HG03457 (cell line): Measurements from ENCODE around the gene FXYD3.

ENCODE experiments used
- ATAC-seq: cut with Tn5 transposase; IDR thresholded peaks from one replicate; pipeline ENCODE4 v1.9.1; 2021; ENCODE audit warnings: moderate number of reproducible peaks; ENCODE audit not compliant: unreplicated experiment

The FXYD3 gene, protein sequence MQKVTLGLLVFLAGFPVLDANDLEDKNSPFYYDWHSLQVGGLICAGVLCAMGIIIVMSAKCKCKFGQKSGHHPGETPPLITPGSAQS

DNA sequence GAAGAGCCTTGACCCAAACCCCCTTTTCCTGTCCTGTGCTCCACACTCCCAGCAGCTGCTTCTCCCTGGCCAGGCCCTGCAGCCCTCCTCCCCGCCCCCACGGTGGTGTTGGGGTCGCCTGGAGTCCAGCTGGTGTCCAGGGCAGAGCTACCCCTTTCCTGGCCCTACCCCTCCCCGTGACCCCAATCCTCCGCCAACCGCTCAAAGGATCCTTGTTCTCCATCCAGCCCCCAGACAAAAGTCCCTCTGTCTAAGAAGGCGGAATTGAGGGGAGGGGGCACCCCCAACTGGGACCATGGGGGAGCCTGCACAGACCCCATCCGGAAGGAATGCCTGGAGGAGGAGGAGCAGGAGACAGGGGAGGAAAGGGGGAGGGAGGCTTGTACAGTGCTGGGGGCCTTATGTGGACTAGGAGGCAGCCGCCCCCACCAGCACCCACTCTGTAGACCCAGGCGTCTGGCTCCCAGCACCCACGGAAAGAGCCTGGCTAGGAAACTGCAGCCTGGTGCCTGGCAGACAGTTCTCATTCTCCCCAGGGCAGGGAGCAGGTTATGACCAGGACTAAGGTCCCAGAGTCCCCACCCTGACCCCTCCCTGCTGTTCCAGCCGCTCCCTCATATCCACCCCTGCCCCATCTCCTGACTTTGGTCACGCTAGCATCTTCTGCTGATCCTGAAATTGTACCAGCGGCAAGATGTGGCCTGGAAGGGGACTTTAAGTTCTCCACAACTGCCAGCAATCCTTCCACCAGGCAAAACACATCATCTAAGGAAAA, at the start of gene FXYD3:
FXYD3 (plus strand) TSS at position 647 of the 775 bp plus-strand sequence. CDS start 3,554 bp downstream, outside the sequence.
- ATAC-seq = no peak

- ATAC-seq = no peak
Observed at GRCh38 chr19:35066121-35066520, 49.5 kb upstream of the FXYD3 start.

- no peak for ATAC-seq
Observed at GRCh38 chr19:35066691-35067563, 48.7 kb upstream of the FXYD3 start.

DNA sequence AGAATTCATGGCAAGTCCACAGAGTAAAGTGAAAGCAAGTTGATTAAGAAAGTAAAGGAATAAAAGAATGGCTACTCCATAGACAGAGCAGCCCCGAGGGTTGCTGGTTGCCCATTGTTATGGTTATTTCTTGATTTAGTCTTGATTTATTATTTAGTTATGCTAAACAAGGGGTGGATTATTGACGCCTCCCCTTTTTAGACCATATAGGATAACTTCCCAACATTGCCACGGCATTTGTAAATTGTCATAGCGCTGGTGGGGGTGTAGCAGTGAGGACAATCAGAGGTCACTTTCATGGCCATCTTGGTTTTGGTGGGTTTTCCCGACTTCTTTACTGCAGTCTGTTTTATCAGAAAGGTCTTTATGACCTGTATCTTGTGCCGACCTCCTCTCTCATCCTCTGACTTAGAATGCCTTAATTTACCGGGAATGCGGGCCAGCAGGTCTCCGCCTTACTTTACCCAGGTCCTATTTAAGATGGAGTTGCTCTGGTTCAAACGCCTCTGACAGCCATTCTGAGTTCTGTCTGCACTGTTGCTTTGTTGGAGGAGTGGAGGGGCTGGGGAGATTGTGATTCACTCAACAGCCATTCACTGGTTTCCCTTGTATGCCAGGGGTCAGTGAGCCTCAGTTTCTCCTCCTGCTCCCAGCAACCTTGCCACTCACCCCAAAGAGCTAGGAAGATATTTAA, 46.5 kb upstream of the FXYD3 start:
- no peak for ATAC-seq

DNA sequence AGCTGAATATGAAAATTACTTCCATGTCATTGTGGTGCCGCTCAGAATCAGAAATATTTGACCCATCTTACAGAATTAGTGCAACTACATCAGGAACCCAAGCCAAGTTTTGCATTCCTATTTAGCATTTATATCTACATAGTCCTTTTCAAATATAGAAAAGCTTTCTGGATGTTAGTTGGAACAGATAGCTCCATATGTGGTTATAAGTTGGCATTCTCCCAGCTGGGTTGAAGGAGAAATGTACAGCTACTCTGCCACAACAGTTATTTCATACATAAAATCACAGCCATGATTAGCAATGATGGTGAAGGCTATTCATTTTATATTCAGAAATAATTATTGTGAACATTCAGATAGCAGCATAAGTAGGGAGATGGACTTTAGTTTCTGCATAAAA, 45.9 kb upstream of the FXYD3 start:
- no peak for ATAC-seq

- ATAC-seq = no peak
Observed at GRCh38 chr19:35070471-35070870, 45.2 kb upstream of the FXYD3 start.

DNA sequence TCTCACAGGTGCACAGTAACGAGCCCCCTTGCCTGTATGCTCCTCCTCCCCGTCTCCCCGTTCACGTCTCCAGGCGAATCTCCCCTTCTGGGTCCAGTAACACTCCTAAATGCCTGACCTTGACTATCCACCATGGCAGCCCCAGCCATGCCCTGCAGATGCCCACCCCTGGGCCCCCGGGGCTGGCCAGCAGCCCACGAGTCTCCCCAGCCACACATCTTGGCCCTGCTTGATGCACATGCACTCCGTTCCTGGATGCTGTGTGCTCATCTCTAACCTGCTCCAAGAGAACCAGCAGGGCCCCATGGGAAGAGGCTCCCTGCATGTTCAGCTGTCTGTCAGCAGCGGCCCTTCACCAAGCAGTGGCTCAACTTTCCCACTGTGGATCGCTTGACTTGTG, 42.1 kb upstream of the FXYD3 start:
- no peak for ATAC-seq

DNA sequence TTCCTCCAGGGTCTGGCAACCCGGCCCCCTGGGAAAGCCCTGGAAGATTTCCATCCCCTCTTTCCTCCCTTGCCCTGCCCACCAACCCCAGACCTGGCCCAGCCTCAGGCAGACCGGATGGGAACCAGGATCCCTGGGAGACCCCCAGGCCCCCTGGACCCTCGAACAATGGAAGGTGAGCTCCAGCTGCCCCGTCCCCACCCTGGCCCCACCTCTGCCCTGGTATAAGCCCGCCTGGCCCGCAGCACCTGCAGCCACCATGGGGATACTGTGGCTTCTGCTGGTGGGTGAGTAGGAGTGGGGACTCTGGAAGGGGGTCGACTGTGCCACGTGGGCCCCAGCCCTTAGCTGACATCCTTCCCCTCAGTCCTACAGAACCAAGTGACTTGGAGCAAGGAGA, 41.7 kb upstream of the FXYD3 start:
- no peak for ATAC-seq

DNA sequence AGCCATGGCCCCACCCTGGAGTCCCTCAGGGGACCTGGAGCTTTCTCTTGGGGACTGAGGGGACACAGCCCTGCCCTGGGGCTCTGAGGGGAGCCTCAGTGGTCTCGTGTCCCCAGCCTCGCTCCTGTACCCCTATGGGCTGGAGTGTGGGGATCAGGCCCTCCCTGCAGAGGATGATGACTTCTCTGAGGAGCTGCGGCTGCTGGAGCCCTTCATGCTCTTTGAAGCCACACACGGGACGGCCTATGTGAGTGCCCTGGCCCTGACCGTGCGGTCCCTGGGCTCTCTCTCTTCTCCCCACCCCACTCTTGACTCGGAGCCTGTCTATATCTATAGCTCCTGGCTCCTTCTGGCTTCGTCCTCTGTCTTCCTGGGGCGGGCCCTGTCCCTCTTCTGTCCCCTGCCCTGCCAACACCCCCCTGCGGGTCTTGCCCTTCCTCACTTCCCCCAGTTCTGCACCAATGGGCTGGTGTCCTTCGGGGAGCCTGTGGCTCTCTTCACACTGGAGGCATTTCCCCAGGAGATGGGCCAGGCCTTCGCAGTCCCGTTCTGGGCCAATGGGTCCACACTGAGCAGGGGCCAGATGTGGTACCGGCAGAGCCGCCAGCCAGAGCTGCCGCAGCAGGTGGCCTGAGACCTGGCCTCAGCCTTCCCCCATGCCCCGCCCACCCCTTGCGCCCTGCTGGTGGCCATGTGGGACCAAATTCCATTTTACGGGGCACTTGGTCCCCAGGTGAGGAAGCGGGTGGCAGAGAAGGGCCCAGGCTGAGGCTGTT, 41.0 kb upstream of the FXYD3 start:
- ATAC-seq = no peak

- ATAC-seq = no peak
Observed at GRCh38 chr19:35075202-35076025, 40.2 kb upstream of the FXYD3 start.

GRCh38 chr19:35076026-35076370, 39.6 kb upstream of the FXYD3 start:
- ATAC-seq = no peak

DNA sequence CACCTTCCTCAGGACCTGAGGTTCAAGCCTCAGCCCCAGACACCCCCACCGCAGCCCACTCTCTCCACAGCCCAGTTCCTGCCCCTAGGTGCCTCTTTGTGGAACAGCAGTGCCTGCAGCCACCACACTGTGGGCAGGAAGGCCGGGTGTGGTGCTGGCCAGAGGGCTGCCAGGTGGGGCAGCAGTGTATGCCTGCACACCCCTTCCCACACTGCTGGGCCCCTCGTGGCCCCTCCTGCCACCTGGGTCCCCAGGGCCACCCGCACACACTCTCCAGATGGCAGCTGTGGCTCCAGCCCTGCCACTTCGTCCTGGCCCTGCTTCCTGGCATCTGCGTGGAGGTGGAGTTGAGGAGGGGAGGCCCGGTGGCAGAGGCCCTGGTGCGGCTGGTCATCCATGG, 39.0 kb upstream of the FXYD3 start:
- no peak for ATAC-seq

DNA sequence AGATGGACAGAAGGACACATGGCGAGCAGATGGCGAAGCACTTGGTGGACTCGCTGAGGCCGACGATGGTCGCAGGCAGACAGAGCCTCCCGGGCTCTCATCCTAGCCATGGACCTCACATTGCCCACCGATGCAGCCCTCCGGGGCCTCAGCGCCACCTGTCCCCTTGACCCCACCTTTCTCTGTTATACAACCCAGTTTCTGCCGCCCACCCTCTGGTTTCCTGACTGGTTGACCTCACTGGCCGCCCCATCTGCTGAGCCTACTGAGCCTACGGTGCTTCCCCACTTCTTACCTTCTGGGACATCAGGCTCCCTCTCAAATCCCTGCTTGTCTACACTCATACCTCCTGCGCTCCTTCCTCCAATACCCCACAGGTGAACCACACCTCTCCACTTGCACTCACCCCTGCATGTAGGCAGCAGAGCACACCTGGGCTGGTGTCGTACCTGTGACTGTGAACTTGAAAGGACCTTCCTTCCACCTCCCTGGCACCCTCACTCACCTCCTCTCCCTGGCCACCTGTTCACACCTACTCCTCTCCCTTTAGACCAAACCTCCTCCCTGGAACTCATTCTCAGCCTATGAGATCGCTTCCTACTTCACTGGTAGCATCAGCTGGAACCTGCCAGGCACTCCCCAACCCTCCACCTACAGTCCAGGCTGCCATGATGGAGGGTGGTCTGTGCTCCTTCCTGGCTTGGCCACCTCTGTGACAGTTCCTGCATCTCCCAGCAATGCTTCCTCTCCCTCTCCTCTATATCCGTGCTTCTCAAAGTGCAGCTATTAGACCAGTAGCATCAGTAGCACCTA, 38.0 kb upstream of the FXYD3 start:
- no peak for ATAC-seq

DNA sequence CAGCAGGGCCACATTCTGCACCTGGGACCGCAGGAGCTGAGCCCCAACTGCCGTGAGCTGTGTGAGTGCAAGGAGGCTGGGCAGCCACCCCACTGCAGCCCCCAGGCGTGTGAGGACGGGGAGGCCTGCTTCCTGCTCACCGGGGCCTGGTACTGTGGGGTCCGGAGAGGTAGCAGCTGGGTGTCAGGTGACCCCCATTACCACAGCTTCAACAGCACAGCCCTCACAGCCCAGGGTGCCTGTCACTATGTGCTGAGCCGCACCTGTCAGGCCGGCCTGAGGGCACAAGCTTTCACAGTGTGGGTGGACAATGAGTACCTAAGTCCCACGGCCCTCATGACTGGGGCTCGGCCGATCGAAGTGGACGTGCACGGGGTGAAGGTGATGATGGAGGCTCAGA, 35.8 kb upstream of the FXYD3 start:
- no peak for ATAC-seq

DNA sequence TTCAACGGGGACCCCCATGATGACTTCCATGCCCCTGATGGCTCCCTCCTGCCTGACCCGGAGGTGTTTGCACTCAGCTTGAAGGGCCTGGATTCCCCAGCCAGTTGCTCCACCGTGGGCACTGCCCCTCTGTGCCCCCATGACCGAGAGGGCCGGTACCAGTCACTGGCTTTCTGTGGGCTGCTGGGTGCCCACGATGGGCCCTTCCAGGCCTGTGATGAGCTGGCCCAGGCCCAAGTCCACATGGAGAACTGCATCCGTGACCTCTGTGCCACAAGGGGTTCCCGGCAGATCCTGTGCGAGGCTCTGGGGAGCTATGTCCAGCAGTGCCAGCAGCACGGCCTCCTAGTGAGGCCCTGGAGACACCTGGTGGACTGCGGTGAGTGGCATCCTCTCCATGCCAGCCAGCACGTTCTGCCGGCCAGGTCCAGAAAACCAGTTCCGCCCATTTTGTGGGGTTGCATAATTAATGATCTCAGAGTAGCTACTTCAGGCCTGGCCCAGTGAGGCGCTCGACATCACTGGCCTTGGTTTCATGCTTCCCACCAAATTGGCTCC, 34.9 kb upstream of the FXYD3 start:
- ATAC-seq = no peak

DNA sequence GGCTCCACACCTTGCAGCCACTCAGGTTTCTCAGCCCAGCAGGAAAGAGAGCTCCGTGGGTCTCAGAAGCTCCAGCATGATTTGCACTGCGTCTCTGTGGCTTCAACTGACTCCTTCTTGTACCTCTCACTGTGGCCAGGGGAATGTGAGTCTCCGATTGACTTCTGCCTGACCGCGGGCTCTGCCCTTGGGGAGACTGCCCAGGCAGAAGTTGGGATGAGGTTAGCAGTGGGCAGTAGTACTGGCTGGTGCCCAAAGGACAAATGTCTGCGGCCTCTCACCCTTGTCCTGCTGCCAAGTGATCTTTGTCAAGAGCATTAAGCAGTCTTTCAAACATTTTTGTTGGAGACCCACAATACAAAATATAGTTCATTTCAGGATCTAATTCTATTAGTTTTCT, 34.4 kb upstream of the FXYD3 start:
- ATAC-seq = no peak

DNA sequence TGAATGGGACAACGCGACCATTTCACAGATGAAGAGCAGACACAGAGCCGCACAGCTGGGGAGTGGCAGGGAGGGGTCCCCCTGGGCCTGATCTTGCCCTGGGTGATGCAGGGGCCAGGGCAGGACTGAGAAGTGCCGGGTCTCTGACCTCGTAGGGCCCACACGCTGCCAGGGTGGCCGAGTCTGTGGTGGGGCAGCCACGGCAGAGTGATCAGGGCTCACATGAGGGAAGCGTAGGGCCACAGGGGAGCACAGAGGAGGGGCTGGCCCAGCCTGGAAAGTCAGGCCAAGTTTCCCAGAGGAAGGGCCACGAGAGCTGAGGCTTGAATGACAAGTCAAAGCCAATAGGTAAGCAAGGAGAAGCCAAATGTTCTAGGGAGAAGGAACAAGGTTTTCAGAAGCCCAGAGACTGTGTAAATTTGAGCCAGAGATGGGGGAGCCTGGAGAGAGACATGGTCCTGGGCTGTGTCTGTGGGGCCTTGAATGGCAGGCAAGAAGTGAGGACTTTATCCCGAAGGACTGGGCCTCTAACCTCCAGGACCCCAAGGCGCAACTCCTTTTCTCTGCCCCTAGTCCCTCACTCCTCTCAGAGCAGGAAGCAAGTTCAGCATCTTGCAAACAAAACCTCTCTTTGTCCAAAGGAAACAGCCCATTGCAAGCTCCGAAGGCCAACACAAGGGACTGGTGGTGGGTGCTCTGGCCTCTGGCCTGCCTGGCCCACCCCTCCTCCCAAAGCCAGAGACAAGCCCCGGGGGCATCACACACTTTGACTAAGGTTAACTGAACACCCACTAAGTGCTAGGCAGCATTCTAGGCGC, 31.7 kb upstream of the FXYD3 start:
- ATAC-seq = no peak

DNA sequence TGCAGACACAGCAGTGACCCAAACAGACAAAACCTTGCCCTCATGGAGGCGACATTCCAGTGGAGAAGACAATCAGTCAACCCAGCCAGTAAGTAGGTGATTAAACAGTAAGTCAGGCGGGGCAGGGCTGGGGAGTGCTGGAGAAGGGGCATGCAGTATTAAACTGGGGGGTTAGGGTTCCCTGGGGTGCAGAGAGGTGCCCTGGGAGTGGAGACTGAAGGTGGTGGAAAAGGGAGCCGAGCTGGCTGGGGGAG, 31.2 kb upstream of the FXYD3 start:
- no peak for ATAC-seq
